SK-N-MC (cell line): ENCODE measurements around the gene TFPT.

Source experiments
- EZH2 ChIP-seq: fragments of 200-600 bp; sonication (generic); IDR thresholded peaks from one replicate; pipeline ENCODE4 v1.6.1; 2017; ENCODE audit warnings: antibody characterized with exemption
- FOXP2 ChIP-seq: optimal IDR thresholded peaks from 2 replicates; pipeline ENCODE3; 2011; ENCODE audit warnings: mild to moderate bottlenecking, moderate library complexity; ENCODE audit not compliant: insufficient read depth; ENCODE audit errors: extremely low read length, control extremely low read depth
- POLR2AphosphoS5 ChIP-seq: IDR thresholded peaks from 2 replicates; pipeline ENCODE4 v1.6.1; 2012; ENCODE audit warnings: mild to moderate bottlenecking, low read depth, low read length, borderline replicate concordance

DNA sequence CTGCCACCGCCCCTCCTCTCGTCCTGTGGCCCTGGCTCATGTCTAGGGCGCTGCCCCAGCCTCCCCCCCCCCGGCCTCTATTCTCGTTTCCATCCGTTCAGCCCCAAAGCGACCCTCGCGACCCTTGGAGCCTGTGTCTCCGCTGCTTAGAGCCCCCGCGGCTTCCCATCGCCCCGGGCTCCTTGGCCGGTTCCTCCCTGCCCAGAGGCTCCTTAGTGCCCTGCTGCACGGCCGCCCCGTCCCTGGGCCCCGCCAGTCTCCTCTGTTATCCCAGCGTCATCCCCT lies 12.9 kb upstream of the TFPT start:
- TF ChIP-seq EZH2 = no peak
- TF ChIP-seq POLR2AphosphoS5 = no peak
- TF ChIP-seq FOXP2 = no peak
